HG03159 (cell line): ENCODE measurements around the gene ME3.
"Not testable (repeated sequence)": the region's sequence is repeated elsewhere in the genome, so short reads cannot be mapped to it uniquely, and the experiment has no call there.

ENCODE experiments used
- ATAC-seq: cut with Tn5 transposase; IDR thresholded peaks from one replicate; pipeline ENCODE4 v1.9.1; 2021; ENCODE audit warnings: mild to moderate bottlenecking, moderate library complexity; ENCODE audit not compliant: unreplicated experiment

The ME3 gene

GRCh38 chr11:86666193-86666592, 6.2 kb downstream of the ME3 start:
- ATAC-seq, result no peak

- ATAC-seq, result no peak
Observed at GRCh38 chr11:86664930-86665329, 7.5 kb downstream of the ME3 start.

- ATAC-seq, result no peak
Observed at GRCh38 chr11:86663761-86664160, 8.7 kb downstream of the ME3 start.

DNA sequence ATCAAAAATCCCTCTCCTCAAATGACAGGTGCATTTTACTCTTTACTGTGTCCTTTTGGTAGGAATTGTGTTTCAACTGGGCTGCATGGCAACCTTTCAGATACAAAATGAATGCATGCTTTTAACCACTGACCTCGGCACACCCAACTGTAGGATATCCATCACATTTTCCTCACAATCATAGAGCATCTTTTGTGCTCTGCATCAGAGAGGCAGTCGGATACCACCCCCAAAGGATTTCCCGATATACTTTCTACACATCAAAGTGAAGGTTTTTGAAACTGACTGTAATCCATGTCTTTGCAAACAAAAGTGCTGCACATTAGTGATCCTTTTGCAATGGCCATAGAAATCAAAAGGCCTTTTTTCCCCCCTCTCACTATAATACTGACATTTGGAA, 9.1 kb downstream of the ME3 start:
- ATAC-seq, result no peak

DNA sequence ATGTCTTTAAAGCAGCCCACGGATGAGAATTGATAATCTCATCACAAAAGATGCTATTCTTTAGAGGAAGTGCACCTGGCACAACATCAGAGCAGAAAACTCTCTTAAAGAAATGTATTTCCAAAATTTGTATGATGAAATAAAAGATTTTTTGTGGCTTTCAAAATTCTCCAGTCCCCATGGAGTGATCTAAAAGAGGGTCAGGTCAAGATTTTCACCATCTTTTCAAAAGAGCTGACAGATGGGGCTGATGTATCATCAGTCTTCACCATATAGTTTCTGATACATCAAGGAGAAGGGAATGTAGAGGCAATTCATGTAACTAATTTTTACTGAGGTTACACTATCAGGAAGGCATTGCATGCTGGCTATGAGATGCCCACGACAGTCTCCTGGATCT, 11.7 kb downstream of the ME3 start:
- ATAC-seq, result no peak

GRCh38 chr11:86660088-86660487, 12.3 kb downstream of the ME3 start:
- ATAC-seq, result no peak

- ATAC-seq, result no peak
Observed at GRCh38 chr11:86658534-86658933, 13.9 kb downstream of the ME3 start.

- not testable (repeated sequence) for ATAC-seq
Observed at GRCh38 chr11:86645212-86645611, 27.2 kb downstream of the ME3 start.

- ATAC-seq, result no peak
Observed at GRCh38 chr11:86644291-86644690, 28.1 kb downstream of the ME3 start.

DNA sequence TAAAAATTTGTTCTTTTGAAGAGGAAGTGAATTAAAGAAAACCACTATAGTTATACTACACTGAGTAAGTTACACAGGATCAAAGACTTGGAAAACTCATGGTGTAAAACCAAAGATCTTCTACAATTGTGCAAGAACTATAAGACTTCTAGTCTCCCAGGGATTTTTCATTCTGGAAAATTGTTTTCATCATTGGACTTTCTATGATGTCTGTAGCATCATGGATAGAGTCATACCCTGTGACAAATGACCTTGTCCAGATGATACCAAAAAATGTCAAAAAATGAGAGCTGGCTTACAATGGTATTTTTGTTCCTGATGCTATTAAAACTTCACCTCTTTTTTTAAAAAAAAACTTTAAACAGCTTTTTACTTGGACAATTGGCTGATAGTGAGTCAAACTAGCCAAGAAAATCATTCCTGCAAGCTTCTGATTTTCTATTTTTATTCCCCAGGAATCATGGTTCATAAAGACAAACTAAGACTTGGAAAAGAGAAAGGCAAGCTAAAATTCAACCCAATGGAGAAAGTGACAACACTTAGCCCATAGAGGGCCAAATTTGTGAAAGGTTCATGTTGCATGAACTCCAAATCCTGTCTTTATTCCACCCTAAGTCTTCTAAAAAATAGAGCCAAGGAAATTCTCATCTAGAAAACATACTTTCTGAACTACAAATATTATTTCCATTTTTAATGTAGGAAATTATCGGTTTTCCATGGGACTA, 30.7 kb downstream of the ME3 start:
- ATAC-seq, result no peak

DNA sequence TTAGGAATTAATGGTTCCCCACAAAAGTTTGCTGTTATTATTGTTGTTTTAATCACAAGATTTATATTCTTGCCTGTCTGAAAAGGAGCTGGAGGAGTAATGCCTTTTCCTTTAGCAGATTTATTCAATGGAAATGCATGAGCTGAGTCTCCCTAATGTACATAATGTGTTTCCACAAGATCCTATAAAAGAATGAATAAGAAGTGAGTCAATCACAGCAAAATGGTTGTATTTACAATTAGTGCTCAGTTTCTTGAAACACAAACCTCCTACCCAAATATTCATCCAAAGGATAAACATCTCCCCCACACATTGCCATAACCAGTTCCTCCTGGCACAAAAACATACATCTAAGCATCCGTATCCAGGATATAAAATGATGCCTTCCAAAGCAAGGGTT, 33.3 kb downstream of the ME3 start:
- no peak for ATAC-seq

DNA sequence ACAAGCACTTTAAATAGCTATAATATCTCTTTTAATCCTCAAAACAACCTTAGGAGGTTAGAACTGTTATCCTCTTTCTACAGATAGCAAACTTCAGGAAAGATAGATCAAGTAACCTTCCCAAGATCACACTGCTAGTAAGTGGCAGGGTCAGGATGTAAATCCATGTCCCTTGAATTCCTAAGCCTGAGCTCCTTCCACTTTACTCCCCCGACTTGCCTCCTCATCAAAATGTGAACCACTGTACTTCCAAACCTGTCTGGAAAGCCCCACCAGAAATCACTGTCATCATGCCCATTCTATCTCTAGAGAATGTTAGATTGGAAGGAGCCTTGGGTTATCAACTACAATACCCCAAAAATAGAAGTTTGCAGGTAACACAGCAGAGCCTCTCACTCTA, 33.7 kb downstream of the ME3 start:
- ATAC-seq, result no peak

DNA sequence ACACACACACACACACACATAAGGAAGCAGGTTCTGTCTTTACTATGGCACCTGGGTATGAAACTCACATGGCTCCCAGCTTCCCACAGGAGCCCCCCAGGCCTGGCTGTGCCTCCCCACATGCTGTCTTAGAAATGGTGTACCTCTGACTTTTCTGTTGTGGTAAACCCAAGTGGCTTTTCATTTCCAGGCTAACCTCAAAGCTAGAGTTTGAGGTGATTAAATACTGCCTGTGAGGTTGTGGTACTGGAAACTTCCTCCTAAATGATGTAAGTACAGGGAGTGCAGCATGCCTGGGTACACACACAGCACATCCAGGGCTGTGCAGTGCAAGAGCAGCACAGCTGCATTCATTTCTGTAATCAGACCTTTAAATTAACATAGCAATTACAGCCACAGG, 34.4 kb downstream of the ME3 start:
- ATAC-seq, result no peak

GRCh38 chr11:86636275-86636674, 36.1 kb downstream of the ME3 start:
- ATAC-seq, result no peak

DNA sequence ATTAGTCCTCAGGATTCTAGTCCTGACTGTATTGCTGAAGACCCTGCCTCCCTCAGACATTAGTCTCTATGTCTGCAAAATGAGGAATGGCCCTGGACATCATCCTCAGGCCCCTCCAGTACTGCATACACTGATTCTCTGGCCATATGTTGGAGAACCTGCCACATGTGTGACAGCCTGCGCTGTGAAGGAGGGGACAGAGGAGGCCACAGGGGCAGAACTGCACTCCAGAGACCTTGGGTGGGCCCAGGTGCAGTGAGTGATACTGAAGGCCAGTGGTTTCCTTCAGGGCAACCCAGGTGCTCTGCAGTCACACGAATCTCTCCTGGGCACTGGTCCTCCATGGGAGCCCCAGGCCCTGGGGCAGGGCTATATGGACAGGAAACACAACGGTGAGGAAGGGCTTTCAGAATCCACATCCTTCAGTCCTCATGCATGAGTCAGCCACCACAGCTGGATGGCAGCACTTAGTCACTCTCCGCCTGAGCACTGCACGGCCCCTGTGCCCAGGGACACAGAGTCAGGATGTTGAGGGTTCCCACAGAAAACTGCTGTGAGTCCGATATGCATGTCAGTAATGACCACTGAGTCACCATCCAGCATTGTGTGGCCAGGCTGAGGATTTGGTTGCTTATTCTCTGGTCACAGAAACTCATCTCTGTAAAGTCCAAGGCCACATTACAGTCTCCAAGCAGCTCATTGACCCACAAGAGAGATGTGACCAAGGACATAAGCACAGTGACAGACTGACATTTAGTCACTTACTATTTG, 39.7 kb downstream of the ME3 start:
- ATAC-seq, result no peak

DNA sequence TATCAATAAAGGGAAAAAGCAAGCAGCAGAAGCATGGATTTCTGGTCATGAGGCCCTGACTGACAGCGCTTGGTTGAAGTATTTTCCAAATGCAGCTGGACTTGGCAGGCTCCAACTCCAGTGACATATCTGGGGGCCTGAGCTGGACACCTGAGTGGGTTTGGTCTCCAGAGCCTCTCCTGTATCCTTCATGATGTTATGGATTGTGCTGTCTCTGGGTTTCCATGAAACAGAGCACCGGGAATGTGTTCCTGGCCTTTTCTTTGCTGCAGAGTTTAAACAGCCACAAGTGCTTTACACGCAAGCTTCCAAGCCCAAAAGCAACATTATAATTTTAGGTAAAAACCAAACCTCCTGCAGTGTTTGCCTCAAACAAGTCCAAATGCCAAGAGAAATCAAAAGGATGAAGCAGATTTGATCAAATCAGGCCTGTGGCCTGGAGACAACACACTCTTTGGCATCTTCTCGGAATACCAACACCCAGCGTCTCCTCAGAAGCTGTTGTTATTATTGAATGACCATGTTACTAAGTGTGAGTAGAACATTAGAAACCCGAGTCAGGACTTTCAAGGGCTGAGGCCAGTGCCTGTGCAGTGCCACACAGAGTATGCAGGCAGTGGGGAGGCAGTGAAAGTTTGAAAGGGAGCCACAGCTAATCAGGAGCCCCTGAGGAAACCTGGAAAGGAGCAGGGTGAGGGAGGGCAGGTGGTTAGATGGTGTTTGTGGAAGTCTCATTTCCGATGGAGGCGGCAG, 42.0 kb downstream of the ME3 start:
- ATAC-seq, result no peak

- ATAC-seq, result no peak
Observed at GRCh38 chr11:86629045-86629706, 43.2 kb downstream of the ME3 start.

GRCh38 chr11:86627776-86628455, 44.5 kb downstream of the ME3 start:
- no peak for ATAC-seq

GRCh38 chr11:86625981-86626380, 46.4 kb downstream of the ME3 start:
- ATAC-seq, result peak; percentile 8

GRCh38 chr11:86625544-86625943, 46.9 kb downstream of the ME3 start:
- ATAC-seq, result peak; percentile 72

- ATAC-seq, result no peak
Observed at GRCh38 chr11:86624366-86624765, 48.0 kb downstream of the ME3 start.
